NOMO-1 treated with DMSO at 0.1 percent for 48 hours (cell line): ENCODE data around the gene RRP36.
"Not testable (repeated sequence)": the region's sequence is repeated elsewhere in the genome, so short reads cannot be mapped to it uniquely, and the experiment has no call there.

Source experiments
- DNase-seq: peaks from one replicate; lab custom pipeline; 2025; ENCODE audit not compliant: unreplicated experiment; lab: John Stamatoyannopoulos, UW

The RRP36 gene

DNA sequence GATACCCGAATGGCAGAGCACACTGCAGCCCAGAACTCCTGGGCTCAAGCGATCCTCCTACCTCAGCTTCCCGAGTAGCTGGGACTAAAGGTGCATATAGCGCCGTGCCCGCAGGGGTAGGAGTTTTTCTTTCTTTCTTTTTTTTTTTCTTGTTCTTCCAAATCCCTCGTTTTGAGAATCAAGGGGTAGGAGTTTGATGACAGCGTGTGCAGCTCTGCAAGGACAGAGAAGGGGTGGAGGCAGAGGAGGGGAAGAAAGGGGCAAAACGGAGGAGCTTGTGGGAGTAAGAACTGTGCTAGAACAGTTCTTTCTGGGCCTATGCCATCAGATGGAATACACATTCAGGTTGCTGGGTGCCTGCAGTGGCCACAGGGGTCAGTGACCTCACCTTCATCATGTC, 15.3 kb downstream of the RRP36 start:
- no peak for DNase-seq

GRCh38 chr6:43037197-43037596, 15.8 kb downstream of the RRP36 start:
- DNase-seq = no peak

DNA sequence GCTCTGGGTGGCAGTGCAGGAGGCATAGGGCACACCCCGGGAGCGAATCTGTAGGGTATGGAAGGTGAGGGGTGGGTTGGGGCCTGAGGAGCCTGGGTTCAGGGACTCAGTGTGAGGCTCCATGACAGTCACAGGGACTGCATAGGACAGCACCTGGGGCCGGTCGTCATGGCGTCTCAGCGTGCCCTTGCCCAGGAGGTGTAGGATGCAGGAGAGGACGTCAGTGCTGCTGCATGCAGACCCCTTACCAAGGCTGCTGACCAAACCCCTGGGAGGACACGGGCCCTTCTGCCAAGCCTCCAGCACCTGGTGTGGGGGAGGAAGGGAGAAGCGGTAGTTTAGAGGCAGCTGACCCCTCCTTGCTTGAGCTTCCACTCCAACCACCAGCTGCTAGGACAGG, 16.3 kb downstream of the RRP36 start:
- DNase-seq = no peak

DNA sequence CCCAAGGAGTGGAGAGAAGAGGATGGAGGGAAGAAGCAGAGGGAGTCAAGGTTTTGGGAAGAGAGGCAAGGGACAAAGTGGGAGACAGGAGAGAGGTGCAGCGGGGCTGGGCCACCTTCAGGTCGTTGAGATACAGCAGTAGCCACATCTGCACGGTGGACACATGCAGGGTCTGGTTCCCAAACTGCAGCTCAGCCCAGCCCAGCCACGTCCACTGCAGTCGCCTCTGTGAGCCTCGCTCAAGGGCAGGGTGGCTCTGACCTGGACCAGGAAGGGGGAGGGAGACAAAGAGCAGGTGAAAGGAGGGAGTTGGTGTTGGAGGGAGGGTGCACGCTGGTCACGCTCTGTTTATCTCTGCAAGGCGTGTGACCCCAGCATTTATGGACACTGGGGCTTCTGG, 17.3 kb downstream of the RRP36 start:
- DNase-seq = no peak

GRCh38 chr6:43040542-43041257, 19.3 kb downstream of the RRP36 start:
- DNase-seq = no peak

DNA sequence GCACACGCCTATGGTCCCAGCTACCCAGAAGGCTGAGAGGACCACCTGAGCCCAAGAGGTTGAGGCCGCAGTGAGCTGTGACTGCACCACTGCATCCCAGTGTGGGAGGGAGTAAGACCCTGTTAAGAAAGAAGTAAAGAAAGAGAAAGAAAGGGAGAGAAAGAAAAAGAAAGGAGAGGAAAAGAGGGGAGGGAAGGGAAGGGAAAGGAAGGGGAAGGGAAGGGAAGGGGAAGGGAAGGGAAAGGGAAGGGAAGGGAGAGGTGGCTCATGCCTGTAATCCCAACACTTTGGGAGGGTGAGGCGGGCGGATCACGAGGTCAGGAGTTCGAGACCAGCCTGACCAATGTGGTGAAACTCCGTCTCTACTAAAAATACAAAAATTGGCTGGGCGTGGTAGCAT, 20.1 kb downstream of the RRP36 start:
- not testable (repeated sequence) for DNase-seq

DNA sequence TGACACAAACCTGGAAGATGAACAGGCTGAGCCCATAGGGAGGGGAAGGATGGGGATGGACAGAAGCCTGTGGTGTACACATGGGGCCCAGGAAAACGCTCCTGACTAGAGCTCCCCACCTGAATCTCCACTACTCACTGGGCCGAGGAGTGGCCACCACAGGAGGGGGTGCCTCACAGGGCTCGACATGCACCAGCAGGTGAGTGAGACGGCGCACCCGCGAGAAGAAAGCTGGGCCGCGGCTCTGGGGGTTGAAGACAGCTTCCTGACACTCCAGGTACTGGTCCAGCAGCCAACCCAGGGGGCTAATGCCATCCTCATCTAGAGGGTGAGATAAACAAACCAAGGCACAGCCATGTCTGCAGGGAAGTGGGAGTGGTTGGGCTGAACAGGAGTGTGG, 21.9 kb downstream of the RRP36 start:
- DNase-seq = no peak

DNA sequence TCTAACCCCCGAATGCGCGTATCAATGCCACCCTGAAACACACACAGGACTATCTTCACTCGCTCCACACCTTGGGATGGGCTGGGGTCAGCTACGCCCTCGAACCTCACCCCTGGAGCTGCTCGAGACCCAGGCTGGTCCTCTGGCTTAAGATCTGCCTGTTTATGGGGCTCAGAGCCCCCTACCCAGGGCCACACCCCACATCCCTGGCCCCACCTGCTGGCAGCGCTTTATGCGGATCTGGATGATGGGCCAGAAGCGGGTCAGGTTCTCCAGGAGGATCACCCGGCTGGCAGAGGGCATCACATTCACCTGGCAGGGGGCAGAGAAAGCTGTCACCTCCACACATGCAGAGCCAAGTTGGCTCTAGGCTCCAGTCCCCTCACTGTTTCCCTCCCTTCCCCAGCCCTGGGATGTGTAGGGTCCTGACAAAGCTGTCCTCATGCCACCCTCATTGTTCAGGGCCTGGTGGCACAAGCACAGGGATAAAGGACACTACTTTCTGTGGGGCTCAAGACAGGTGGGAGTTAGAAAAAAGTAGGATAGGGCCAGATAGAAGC, 24.0 kb downstream of the RRP36 start:
- no peak for DNase-seq

GRCh38 chr6:43047998-43048397, 26.6 kb downstream of the RRP36 start:
- no peak for DNase-seq

DNA sequence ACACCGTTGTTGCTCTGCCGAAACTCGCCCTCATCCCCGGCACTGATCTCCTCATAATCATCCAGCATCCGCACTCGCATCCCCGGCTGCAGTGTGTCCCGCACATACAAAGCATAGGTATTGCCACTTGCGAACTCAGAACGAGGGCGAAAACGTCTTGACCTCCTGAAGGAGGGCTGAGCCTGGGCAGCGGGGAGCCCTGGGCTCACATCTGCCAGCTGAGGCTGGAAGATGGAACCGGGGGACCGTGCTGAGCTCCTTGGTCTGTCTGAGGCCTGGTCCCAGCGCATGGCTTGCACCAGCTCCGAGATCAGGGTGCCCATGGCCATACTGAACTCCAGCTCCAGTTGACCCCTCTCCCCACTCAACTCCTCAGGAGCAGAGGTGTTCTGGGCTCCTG, 29.6 kb downstream of the RRP36 start:
- no peak for DNase-seq

- DNase-seq = no peak
Measured at GRCh38 chr6:43052225-43052841, 30.9 kb downstream of the RRP36 start.

GRCh38 chr6:43052842-43053544, 31.6 kb downstream of the RRP36 start:
- DNase-seq = peak; percentile 7

DNA sequence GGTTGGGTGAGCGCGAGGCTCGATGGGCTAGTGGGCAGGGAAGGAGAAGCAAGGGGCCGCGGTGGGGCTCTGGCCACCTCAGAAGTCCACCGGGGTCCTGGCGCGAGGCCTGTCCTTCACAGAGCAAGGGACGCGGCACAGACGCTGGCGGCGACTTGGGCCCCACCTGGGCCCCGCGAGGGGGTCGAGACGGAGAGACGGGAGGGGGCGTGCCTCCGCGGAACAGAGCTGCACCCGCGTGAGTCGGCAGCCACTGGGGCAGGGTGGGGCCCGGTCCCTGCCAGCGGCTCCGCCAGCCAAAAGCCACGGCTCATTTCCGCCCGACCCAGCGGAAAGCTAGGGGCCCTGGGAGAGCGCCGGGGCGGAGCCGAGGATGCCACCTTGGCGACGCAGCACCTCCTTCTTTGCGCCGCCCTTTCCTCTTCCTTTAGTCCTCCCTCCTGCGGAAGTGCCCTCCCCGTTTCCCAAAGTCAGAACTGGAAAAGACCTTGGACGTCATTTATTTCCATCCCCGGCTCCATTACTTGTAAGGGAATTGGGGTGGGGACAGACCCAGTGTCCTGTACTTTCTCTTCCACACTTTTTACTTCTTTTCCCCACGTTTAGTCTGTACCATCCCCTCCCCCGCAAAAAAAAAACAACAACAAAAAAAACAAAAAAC, 32.3 kb downstream of the RRP36 start, which contains the start of gene CUL7:
CUL7 (minus strand) TSS at position 307 of the 661 bp plus-strand sequence. CDS start 1,063 bp downstream, outside the sequence.
- DNase-seq = peak; percentile 91

- no peak for DNase-seq
Measured at GRCh38 chr6:43054206-43054943, 33.0 kb downstream of the RRP36 start.

DNA sequence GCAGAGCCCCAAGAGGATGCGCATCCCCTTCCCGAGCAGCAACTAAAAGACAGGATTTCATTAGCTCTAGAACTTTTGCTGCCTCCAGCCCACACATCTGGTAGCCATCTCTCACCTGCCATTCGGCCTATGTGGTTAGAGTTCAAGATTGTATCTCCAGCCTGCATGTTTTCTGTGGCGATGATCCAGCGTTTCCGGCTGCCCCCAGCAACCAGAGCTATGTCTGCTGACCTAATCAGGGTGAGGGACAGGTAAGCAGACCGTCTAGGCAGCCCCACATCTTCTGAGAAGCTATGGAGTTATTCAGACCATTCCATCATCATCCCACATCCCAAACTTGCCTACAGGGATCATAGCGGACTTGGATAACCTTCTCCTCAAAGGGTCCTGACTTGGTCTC, 34.5 kb downstream of the RRP36 start:
- DNase-seq = no peak

GRCh38 chr6:43058531-43058930, 37.1 kb downstream of the RRP36 start:
- DNase-seq = no peak

DNA sequence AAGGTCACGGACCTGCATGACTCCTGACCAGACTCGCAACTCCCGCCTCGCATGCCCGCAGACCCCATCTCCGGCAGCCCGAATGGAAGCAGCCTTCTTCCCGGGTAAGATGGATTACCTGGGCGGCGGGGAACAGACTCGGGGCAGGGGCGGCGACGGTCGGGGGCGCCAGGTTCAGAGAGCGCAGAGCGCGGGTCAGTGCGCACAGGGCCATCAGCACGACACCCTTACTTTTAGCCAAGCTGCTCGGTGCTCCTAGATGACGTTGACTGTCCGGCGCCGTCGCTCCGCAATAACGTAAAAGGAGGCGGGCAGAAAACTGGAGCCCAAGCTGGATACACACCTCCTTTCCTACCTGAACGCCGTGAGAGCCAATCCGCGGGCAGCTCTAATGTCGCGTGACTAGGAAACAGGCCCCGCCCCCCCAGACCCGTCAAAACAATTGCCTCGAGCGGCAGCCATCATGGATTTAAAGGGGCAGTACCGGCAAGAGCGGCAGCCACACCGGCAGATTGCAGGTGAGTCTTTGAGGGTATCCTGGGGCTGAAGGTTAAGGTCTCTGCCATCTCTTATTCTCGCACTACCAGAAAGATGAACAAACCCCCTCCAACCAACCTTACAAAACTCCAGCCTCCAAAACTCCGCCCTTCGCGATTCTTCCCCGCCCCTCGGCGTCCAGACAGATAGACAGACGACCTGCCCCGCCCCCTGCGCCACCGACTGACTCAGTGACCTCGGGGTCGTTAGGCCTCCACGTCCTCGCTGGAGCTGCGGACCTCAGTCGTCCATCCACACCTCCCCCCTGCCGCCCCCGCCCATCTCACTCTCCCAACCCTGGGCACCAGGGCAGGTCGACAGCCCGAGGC, 38.0 kb downstream of the RRP36 start, which contains the start of the genes KLC4 and MRPL2:
KLC4 (plus strand) TSS at position 464 of the 866 bp plus-strand sequence. CDS start 1,705 bp downstream, outside the sequence.
MRPL2 (minus strand) TSS at position 267 of the 866 bp plus-strand sequence; CDS start at position 214, 53 bp downstream.
- peak; percentile 99 for DNase-seq

DNA sequence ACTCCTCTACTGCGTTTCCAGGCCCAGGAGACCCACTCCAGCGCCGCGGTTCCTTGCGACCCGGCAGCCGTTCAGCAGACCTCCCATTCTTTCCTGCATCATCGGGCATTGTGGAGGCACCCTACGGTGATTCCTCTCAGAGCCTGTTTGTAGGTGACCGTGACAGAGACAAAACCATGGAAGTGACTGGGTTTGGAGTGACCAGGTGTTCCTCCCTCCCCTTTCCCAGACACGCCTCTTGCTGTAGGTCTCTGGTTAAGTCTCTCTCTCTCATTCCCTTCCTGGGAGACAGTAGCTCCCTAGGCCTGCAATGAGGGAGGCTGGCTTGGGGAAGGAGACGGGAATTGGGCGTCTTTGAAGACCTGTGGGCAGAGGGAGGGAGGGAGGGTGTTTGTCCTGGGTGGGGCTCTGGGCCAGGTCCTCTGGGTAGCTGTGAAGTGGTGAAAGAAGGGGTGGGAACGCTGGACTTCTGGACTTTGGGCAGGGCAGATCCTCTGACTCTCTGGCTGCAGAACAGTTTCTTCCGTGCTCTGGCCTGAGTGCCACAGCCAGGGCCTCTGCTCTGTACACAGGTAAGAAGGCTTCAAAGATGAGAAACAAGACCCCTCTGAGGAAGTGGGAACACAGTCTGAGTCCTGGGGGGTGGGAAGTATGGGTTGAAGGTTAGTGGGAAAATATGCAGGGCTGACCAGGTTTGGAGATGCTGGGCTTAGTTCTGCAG, 38.8 kb downstream of the RRP36 start:
- DNase-seq = no peak
